CD4-positive, alpha-beta T cell treated with Interleukin-4 for 4 hours (primary cell): Measurements from ENCODE around the gene DVL1.

Experiments
- DNase-seq: peaks from one replicate; pipeline ENCODE4 v3.0.0-alpha.2; 2020

The DVL1 gene

DNA sequence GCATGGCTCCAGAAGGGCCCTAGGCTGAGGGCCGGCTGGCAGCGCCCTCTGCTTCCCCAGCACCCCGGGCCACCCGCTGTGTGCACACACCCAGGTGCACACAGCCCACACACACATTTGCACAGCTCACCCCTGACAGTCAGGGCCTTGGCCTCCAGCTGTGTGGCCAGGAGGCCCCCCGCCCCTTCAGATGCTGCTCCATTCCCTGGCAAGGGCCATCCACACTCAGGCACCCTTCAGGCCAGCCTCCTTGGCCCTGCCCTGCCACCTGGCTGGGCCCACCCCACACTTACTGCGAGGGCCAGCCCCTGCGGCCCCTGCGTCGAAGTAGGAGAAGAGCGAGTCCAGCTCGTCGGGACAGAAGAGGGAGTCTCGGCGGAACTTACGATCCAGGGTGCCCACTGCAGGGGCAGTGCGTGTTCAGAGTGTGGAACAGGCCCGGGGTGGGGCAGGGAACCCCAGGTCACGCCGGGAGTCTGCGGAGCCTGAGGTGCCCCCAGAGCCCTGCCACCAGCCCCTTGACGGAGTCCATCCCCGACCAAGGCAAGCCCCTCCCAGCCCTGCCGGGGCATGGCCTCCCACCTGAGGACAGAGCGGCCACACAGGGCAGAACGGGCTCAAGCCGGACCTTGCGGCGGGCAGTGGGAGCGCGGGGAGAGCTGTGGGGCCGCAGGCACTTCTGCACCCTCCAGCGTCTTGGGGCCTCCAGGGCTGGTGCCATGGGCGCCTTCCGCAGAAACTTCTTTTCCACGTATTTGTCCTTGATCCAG is 53.9 kb downstream of the DVL1 start:
- no peak for DNase-seq

DNA sequence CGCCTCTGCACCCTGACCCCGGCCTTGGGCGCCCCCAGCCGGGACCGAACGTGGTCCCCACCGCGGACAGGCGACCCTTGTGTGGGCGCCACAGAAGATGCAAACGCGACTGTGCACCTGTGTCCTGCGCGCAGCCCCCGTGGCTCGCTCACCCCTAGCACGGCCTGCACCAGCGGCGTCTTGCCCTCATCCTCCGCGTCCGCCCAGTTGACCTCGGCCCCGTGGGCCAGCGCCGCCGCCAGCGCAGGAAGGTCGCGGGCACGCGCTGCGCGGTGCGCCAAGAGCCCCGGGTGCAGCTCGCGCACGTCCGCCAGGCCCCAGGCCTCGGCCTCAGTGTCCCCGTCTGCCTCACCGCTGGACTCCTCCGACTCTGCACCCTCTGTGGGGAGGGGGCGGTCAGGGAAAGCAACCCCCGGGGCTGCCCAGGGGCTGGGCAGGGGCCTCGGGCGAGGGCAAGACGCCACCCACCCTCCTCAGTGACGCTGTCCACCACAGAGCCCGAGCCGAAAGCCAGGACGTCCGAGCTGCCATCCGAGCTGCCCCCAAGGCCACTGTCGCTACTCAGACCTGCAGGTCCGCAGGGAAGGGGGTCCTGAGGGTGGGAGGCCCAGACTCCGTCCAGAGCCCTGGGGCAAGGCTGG is 54.8 kb downstream of the DVL1 start:
- DNase-seq: no peak

DNA sequence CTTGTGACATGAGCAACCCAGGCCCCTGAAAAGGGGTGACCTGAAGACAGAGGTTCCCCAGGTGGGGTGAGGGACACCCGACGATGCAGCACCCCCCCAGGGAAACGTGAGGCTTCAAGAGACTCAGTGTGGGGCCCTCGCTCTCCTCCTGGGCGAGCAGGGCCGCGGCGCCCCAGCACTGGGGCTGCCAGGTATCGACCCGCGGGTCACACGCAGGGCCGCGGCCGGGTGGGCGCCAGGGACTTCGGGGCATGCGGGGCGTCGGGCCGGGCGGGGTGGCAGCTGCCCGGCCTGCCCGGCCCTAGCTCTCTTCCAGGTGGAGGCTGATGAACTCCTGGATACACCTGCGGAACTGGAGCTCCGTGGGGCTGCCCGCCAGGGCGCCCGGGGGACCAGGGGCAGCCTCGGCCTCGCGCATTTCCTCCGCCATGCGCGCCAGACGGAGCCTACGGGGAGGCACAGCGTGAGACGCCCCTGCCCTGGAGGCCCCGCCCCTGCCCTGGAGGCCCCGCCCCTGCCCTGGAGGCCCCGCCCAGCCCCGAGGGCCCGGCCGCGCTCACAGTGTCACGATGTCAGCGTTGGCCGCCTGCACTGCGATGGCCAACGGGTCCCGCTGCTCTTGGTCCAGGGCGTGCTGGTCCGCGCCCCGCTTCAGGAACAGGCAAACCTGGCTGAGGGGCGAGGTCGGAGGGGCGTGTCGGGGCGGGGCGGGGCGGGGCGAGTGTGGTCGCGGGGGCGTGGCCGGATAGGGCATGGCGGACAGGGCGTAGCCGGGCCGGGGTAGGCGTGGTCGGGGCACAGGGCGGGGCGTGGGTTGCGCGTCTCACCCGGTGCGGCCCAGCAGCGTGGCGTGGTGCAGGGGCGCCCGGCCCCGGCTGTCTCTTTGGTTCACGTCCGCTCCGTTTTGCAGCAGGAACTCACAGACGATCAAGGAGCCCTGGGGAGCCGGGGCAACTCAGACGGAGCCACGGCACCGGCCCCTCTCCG is 55.7 kb downstream of the DVL1 start:
- no peak for DNase-seq

DNA sequence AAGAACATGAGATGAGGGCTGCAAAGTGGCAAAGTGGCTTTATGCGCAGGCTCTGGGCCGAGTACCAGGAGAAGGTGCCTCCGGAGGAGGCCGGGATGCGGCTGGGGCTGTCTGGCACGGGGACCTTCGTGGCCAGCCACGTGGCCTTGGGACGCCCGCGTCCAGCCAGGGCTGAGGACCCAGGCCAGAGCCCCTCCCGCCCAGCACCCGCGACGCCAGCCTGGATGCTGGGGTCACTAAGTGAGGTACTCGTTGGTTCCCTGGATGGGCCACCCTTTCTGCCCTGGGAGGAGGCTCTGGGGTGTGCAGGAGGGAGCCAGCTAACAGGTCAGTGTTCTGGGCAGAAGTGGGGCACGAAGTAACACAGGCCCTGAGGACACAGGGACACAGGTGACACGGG is 56.4 kb downstream of the DVL1 start:
- DNase-seq: no peak

DNA sequence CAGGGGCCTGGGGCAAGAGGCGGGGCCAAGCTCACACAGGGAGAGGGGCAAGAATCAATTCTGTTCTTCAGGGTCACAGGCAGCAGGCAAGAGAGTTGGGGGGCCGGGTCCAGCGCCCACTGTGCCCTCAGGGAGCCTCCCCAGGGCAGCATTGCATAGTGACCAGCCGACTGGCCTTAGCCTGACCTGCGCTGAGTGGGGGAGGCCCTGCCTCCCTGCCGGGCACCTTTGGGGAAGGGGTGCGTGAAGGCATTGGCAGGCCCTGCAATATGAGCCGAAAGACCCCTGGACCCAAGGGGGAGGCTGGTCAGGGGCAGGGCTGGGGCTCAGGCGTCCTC is 56.8 kb downstream of the DVL1 start:
- no peak for DNase-seq

DNA sequence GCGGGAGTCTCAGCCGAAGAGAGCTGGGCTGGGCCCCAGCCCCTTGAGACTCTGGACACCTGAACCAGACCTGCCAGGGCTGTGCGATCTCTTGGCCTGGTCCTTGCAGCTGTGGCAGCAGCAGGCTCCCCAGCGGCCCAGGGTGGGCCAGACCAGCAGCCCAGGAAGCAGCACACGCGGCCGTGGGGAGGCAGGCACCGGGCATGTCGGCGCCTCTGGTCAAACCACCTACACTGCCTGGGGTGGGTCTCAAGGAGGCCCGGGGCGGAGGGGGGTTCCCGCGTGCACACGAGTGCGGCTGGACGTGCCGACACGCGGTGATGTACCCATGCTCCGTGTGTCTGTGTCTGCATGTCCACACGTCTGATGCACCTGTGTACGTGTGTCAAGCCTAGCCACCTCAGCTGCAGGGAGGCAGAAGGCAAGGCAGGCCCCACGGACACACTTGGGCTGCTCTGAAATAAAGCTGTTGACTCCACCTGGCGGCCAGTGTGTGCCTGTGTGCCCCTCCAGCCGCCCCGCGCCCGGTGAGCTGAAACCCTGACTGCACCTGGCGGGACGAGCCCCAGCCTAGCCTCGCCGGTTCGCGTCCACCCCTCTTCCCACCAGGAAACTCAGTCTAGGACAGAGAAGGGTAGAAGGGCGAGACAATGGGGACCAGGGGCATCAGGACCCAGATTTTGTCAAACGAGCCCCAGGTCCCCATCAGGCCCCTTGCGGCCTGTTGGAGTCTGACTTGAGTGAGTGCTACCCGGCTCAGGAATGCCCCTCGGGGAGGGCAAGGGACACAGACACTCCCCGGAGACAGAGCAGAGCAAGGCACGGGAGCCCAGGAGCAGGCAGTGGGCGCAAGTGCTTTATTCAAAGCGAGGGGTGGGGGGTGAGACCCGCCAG is 57.4 kb downstream of the DVL1 start:
- peak; percentile 62 for DNase-seq

DNA sequence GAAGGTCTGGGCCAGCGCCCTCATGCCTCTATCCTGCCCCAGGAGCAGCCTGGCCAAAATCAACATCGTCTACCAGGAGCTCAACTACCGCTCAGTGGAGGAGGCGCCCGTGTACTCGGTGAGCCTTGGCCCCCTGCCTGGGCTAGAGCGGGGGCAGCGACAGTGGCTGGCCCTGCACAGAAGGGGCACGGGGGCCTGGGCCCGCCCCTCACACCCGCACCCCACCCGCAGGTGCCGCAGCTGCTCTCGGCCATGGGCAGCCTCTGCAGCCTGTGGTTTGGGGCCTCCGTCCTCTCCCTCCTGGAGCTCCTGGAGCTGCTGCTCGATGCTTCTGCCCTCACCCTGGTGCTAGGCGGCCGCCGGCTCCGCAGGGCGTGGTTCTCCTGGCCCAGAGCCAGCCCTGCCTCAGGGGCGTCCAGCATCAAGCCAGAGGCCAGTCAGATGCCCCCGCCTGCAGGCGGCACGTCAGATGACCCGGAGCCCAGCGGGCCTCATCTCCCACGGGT is 58.1 kb downstream of the DVL1 start:
- no peak for DNase-seq

DNA sequence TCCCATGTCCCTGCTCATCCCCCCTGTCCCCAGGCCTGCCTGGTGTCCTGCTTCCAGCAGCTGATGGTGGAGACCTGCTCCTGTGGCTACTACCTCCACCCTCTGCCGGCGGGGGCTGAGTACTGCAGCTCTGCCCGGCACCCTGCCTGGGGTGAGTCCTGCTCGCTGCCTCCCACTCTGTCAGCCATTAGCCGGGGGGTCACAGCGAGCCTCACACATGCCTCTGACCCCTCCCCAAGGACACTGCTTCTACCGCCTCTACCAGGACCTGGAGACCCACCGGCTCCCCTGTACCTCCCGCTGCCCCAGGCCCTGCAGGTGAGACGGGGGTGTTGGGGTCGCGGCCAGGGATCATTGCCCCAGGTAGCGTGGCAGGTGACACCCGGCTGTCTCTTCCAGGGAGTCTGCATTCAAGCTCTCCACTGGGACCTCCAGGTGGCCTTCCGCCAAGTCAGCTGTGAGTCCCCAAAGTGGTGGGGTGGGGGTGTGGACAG is 58.9 kb downstream of the DVL1 start:
- DNase-seq: peak; percentile 57

DNA sequence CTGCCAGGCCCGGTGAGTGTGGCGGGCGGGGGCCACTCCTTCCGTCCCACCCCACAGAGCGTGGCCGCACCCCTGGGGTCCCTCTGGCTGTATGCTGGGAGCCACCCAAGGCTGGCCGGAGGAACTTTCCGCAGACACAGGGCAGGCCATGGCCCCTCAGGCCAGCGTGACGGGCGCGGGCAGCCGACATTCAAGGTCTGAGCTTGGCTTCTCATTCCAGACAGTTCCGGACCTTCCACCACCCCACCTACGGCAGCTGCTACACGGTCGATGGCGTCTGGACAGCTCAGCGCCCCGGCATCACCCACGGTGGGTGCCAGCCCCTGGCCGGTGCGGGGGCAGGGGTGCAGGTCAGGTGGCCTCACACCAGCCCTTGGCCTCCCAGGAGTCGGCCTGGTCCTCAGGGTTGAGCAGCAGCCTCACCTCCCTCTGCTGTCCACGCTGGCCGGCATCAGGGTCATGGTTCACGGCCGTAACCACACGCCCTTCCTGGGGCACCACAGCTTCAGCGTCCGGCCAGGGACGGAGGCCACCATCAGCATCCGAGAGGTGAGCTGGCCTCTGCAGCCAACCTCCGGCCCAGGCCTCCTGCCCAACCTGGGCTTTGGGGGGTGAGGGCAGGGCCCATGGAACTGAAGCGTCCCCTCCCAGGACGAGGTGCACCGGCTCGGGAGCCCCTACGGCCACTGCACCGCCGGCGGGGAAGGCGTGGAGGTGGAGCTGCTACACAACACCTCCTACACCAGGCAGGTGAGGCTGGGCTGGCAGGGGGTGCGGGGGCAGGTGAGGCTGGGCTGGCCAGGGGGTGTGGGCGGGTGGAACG is 61.7 kb downstream of the DVL1 start:
- no peak for DNase-seq

DNA sequence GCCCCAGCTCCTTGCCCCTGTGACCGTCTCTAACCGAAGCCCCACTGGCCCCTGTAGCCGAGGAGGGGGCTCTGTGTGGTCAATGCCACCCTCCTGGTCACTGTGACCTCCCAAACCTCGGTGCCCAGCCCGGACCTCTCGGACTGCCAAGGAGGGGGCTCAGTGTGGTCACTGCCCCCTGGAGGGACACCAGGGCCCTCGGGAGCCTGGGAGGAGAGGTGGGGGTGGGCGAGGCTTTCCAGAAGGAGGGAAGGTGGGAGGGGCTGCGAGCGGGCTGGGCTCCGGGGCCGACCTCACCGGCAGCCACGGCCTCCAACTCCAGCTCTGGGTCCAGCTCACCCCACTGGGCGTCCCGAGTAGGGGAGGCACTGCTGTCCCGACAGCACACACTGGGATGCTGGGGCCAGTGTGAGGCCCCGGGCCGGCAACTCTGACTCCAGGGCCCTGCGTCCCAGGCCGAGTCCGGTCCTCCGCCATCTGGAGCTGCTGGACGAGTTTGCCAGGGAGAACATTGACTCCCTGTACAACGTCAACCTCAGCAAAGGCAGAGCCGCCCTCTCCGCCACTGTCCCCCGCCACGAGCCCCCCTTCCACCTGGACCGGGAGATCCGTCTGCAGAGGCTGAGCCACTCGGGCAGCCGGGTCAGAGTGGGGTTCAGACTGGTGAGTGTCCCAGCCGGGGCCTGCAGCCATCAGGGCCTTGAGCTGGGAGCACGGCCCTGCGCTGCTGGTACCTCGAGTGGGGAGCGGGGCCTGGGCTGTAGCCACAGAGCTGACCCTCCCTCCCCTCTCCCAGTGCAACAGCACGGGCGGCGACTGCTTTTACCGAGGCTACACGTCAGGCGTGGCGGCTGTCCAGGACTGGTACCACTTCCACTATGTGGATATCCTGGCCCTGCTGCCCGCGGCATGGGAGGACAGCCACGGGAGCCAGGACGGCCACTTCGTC is 62.6 kb downstream of the DVL1 start:
- DNase-seq: no peak

DNA sequence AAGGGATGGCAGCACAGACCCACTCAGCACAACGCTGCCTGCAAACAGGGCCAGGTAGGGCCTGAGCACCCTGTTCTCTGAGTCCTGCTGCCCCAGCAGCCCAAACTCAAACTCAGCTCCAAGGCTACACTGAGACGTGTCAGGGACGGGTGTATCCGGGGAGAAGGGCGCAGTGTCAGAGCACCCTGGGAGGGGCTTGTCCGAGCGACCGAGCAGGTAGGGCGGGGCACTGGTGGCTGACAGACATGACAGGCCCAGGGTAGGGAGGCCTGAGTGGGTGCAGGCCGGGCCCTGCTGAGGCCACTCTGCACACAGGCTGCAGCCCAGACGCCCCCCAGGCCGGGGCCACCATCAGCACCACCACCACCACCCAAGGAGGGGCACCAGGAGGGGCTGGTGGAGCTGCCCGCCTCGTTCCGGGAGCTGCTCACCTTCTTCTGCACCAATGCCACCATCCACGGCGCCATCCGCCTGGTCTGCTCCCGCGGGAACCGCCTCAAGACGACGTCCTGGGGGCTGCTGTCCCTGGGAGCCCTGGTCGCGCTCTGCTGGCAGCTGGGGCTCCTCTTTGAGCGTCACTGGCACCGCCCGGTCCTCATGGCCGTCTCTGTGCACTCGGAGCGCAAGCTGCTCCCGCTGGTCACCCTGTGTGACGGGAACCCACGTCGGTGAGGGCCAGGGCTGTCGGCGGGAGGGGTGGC is 63.5 kb downstream of the DVL1 start:
- DNase-seq: no peak
